ENCODE results near the gene HTR4.

Gene HTR4

GRCh38 chr5:148607406-148607805 is 46.9 kb downstream of the HTR4 start:
- DNase-seq = no peak

GRCh38 chr5:148606296-148606695 is 48.0 kb downstream of the HTR4 start:
- DNase-seq = no peak

GRCh38 chr5:148599187-148599586 is 55.1 kb downstream of the HTR4 start:
- no peak for DNase-seq

- DNase-seq = no peak
Measured at GRCh38 chr5:148595697-148596096, 58.6 kb downstream of the HTR4 start.

- no peak for DNase-seq
Measured at GRCh38 chr5:148586796-148587195, 67.5 kb downstream of the HTR4 start.

GRCh38 chr5:148585988-148586387 is 68.3 kb downstream of the HTR4 start:
- DNase-seq = no peak

- no peak for DNase-seq
Measured at GRCh38 chr5:148584103-148584502, 70.2 kb downstream of the HTR4 start.

- no peak for DNase-seq
Measured at GRCh38 chr5:148583421-148583965, 70.8 kb downstream of the HTR4 start.

- DNase-seq = no peak
Measured at GRCh38 chr5:148574167-148574566, 80.2 kb downstream of the HTR4 start.

- no peak for DNase-seq
Measured at GRCh38 chr5:148573374-148573773, 81.0 kb downstream of the HTR4 start.

- DNase-seq = no peak
Measured at GRCh38 chr5:148569948-148570347, 84.4 kb downstream of the HTR4 start.

- no peak for DNase-seq
Measured at GRCh38 chr5:148565148-148565547, 89.2 kb downstream of the HTR4 start.

- no peak for DNase-seq
Measured at GRCh38 chr5:148563021-148563420, 91.3 kb downstream of the HTR4 start.

GRCh38 chr5:148561801-148562311 is 92.5 kb downstream of the HTR4 start:
- no peak for DNase-seq

GRCh38 chr5:148559461-148559860 is 94.9 kb downstream of the HTR4 start:
- no peak for DNase-seq

- DNase-seq = no peak
Measured at GRCh38 chr5:148558892-148559291, 95.4 kb downstream of the HTR4 start.

- DNase-seq = no peak
Measured at GRCh38 chr5:148556835-148557234, 97.5 kb downstream of the HTR4 start.

GRCh38 chr5:148554621-148555020 is 99.7 kb downstream of the HTR4 start:
- DNase-seq = no peak

- no peak for DNase-seq
Measured at GRCh38 chr5:148543727-148544126, 110.6 kb downstream of the HTR4 start.

GRCh38 chr5:148542812-148543211 is 111.5 kb downstream of the HTR4 start:
- DNase-seq = no peak

GRCh38 chr5:148541054-148541835 is 113.1 kb downstream of the HTR4 start:
- DNase-seq = no peak

GRCh38 chr5:148540647-148541046 is 113.7 kb downstream of the HTR4 start:
- DNase-seq = no peak

GRCh38 chr5:148539851-148540250 is 114.5 kb downstream of the HTR4 start:
- no peak for DNase-seq

Data from anterior cingulate cortex (tissue), 58 donors.